Activated CD8-positive, alpha-beta memory T cell treated with anti-CD3 and anti-CD28 coated beads, Interleukin-2, amount 50 U/mL, for 1 hour (primary cell): ENCODE data around the gene SFSWAP.
"Not testable (repeated sequence)": the region's sequence is repeated elsewhere in the genome, so short reads cannot be mapped to it uniquely, and the experiment has no call there.

ENCODE experiments used
- DNase-seq: peaks from one replicate; pipeline ENCODE4 v3.0.0-alpha.2; 2020; ENCODE audit errors: extremely low read depth

Gene SFSWAP

DNA sequence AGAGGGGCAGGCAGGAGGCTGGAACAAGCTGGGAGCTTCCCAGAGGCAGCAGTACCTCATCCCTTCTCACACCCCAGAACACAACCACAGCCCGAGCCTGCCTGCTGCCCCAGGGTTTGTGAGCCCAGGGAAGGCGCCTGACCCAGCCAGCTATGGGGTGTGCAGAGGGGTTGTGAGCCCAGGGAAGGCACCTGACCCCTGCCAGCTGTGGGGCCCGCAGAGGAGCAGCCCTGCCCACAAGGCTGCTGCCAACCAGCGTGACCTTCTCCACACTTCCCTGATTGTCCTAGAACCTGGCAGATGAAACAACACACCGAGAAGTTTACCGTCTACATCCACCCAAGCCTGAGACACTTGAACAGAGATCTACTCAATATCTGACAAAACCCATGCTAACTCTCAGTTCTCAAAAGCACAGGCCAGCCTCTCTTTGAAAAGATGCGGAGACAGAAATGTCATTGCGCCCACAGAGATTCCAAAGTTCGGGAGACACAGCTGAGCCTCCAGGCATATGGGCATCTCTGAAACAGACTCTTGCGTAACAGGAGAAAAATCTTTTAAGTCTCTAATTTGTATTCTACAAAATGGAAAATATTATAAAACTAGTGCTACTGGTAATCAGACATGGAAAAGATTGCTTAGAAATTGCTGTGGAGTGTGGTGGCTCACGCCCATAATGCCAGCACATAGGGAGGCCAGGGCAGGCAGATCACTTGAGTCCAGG is 47.3 kb downstream of the SFSWAP start:
- no peak for DNase-seq

DNA sequence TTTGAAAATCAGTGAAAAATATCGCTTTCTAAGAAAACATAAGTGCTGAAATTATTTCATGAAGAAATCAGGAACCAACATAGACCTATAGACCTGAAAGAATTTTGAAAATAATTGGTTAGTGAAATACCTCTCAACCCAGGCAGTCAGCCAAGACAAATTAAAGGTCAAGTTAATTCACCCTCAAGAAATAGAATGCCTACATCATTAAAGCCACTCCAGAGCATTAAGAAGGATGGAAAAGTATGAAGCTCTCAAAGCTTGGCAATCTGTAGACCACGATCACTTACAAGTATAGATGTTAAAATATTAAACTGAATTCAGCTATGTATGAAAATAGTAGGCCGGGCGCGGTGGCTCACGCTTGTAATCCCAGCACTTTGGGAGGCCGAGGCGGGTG is 48.3 kb downstream of the SFSWAP start:
- DNase-seq = no peak

DNA sequence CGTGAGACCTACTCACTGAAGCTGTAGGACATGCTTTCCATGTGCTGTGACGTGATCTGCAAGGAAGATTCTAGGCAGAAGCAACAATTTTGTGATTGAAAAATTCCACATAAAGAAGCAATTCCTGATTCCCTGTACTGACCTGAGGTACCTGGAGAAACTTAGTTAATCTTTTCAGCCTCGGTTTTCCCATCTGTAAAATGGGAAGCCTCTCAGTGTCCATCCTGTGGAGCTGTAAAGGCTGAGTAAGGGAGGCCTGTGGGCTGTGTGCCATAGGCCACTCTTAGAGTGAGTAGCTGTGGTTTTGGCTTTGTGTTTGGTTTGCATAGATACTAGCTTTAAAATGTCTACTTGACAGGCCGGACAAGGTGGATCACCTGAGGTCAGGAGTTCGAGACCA is 50.7 kb downstream of the SFSWAP start:
- no peak for DNase-seq

DNA sequence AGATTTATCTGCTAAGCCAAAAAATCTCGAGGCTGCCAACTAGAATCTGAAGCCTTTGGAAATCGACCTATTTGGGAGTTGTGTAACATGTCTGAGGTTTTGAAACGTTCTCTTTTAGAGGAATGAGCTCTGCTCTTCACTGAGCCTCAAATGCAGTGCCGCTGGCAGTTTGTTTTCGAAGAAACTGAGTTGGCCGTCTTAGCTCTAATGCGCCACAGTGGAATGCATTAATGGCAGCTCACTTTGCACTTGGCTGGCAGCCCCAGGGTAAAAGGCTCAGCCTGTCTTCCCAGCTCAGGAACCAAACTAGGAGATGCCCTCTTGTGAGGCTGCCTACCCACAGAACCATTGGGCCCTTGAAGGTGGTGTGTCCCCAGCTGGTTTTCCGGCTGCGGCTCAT is 53.8 kb downstream of the SFSWAP start:
- DNase-seq = no peak

DNA sequence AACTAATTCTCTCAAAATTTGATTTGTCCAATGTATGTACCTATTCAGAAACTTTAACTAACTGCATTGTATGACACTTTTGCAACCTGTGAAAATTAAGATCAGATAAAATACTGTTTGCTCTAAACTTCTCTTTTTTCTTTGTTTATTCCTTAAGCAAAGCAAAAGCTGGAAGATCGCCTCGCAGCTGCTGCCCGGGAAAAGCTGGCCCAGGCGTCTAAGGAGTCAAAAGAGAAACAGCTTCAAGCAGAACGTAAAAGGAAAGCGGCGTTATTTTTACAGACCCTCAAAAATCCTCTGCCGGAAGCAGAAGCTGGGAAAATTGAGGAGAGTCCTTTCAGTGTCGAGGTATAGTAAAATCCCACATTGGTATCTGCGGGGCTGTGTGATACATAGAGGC is 55.1 kb downstream of the SFSWAP start:
- no peak for DNase-seq

DNA sequence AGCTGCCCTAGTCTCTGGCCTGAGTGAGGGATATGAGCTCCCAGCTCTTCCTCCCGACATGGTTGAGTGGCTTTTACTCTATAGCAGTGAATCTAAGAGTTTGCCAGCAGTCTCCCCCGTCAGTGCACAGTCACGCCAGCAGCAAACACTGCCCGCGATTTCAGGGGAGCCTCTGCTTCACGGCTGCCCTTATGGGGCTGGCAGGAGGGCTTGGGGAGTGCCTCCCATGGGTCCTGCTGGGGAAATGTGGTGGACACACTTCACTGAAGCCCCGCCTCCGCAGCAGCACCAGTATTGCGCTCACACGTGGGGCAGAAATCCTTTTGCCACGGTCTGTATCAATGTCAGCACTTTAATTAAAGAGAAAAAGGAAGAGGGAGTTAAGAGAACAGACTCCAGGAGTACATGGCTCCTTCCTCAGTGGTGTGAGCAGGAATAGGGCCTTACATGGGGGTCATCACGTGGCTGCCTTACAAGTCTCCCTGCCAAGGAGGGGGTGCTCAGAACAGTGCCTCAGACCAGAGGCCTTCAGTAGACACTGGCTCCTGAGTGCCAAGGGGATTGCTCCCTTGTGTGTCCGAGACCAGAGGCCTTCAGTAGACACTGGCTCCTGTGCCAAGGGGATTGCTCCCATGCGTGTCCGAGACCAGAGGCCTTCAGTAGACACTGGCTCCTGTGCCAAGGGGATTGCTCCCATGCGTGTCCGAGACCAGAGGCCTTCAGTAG is 55.7 kb downstream of the SFSWAP start:
- no peak for DNase-seq

DNA sequence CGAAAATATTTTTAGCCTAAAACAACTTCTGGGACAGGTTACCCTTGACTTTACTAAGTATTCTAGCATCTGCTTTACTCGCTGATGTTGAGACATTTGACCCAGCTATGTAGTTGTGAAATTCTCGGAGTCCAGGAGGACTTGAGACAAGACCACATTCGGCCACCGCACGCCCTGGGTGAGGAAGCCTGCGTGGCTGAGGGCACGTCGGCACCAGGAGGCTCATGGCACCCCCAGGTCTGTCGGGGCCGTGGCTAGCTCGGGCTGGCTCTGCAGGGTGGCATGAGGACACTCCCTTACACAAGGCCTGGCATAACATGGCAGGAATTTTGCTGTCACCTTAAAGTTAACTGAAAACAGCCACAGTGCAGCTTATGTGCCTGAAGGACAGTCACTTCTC is 59.2 kb downstream of the SFSWAP start:
- no peak for DNase-seq

DNA sequence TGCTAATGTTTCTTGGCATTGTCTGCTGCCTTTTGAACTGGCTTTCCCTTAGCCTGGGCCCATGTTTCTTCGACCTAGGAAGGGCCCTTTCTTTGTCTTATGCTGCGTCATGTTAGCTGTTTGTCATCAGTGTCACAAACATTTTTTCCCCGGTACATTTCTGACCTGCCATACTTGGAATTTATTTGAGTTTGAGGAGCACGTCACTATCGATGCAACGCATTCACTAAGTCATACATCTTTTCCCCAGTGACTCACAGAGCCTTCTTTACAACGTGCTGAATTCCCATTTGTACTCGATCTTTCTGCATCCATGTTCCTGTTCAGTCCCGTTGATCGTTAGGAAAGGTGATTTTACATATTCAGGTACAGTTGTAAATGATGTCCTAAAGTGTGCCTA is 61.1 kb downstream of the SFSWAP start:
- no peak for DNase-seq

DNA sequence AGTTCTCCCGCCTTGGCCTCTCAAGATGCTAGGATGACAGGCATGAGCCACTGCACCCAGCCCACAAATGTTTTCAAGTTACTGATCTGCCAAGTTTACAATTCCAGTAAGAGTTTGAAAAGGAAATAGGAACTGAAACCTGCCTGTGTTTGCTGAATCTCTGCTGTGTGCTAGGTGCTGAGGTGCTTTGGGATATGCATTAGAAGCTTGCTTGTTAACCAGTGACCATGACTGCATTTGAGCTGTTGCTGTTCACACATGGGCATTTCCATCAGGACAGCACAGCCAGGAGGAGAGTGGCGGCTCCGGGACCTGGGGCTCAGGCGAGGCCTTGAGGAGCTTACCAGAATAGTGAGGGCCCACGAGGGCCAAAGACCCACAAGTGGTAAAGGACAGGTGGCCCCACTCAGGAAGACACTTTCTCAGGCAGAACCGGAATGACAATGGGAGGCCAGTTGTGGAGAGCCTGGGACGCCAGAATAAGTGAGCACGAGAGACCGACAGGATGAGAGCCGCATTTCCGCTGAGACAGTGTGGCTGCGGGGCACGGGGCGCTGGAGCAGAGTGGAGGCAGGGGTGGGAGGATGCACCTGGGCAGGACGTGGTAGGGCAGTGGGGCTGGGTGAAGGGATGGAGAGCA is 62.8 kb downstream of the SFSWAP start:
- no peak for DNase-seq

DNA sequence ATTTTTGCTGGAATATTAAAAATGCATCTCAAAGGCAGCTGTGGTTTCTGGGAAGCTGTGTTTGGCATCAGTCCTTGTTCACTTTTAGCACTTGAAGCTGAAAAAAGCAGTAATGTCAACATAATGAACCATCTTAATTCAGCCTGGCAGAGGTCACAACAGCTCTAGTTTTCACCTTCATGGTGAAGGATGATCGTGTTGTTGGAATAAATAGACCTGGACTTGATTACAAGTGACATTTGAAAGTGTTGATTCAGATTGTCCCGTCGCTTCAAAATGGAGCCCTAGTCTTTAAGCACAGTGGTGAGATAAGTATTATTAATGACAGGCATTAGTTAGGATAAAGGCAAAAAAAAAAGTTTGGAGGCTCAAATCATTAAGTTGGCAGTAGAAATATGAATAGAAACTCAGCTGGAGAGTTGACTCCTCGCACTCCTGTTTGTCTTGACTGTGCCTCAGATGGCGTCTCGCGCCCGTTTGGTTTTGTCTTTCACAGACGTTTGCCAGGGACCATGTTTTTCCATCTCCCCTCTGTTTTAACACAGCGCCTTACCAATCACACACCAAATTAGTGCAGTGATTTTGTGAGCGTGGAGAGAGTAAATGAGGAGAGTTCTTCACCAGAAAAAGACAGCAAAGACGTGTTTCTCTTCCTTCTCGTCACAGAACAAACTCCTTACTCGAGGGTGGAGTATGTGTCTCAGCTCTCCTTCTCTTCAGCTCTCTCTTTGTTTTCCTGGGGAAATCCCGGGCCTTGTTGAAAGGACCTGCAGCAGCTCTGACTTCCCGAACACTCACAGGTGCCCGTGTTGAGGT is 63.9 kb downstream of the SFSWAP start:
- DNase-seq = no peak

DNA sequence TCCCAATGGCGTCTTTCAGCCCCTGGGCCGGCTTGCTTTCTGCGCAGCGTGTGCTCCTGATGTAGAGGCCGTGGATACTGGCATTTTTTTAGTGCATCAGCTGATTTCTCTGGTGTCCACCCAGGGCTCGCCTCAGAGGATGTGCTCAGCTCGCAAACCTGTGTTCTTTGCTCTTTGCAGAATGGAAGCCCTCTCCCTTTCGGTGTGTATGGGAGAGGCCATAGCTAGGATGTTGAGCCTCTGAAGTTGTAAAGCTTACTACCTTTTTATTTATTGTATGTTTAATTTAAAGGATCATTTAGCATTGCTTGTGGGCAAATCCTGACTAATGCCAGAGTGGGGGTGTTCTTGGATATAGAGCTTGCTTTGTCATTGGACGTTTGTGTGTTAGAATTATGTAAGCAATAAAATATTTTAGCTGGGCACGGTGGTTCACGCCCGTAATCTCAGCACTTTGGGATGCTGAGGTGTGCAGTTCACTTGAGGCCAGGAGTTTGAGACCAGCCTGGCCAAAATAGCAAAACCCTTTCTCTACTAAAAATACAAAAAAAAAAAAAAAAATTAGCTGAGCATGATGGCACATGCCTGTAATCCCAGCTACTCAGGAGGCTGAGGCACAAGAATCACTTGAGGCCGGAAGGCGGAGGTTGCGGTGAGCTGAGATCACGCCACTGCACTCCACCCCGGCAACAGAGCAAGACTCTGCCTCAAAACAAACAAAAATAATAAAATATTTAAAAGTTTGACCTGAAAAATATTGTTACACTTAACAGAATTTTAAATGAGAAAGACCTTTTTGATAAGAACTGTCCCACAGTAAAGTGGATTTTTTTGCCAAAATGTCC is 64.7 kb downstream of the SFSWAP start:
- no peak for DNase-seq

DNA sequence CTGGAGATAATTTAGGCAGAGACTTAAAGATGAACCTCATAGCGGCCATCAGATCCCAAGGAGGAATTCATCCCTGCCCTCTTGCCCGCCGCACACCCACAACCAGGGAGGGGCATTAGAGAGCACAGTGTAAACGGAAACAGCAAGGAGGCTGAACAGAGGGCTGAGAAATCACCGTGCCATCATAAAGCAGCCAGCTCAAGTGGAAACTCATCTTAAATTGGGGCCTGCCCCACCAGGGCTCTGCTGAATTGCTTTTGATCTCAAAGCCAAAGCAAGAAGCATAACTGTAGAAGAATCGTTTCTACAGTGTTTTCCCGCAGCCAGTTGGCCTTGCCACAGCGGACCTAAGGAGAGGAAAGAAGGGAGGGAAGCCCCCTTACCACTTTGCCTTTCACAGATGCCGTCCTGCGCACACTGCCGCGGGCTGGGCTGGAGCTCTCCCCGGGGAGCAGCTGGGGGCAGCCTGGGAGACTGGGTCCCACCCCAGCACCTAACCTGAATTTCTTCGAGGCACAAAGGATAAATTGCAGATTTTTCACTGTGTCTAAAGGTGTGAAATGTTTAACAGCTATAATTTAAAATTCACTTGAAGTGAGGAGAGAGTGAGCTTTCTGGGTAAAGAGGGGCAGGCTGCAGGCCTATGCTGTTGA is 65.5 kb downstream of the SFSWAP start:
- DNase-seq = no peak

DNA sequence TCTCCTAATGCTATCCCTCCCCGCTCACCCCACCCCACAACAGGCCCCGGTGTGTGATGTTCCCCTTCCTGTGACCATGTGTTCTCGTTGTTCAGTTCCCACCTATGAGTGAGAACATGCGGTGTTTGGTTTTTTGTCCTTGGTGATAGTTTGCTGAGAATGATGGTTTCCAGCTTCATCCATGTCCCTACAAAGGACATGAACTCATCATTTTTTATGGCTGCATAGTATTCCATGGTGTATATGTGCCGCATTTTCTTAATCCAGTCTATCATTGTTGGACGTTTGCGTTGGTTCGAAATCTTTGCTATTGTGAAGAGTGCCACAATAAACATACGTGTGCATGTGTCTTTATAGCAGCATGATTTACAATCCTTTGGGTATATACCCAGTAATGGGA is 66.4 kb downstream of the SFSWAP start:
- DNase-seq = not testable (repeated sequence)

DNA sequence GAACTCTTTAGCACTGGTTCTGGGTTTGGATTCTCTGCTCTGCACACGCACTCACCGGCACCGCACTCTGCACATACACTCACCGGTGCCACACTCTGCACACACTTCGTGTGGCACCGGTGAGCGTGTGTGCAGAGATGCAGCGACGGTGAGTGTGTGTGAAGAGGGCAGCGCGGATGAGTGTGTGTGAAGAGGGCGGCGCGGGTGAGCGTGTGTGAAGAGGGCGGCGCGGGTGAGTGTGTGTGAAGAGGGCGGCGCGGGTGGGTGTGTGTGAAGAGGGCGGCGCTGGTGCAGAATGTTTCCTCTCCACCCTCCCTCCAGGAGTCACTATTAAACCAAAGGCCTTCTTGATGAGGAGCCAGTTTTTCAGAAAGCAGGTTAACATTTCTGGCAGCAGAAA is 68.1 kb downstream of the SFSWAP start:
- DNase-seq = no peak

DNA sequence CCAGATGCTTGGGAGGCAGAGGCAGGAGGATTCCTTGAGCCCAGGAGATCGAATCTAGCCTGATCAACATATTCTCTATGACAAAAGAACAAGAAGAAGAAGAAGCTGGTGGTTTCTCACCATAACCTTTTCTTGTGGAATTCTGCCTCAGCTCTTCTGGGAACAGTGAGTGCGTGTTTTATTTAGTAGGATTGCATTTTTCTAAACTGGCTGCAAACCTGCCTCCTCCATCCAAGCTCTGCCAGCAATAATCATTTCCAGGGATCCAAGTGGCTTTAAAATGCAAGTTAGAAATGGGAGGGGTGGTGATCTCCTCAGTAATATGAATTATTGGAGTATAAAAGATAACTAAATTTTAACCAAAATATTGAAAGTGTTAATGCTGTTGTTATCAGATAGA is 71.2 kb downstream of the SFSWAP start:
- DNase-seq = no peak

DNA sequence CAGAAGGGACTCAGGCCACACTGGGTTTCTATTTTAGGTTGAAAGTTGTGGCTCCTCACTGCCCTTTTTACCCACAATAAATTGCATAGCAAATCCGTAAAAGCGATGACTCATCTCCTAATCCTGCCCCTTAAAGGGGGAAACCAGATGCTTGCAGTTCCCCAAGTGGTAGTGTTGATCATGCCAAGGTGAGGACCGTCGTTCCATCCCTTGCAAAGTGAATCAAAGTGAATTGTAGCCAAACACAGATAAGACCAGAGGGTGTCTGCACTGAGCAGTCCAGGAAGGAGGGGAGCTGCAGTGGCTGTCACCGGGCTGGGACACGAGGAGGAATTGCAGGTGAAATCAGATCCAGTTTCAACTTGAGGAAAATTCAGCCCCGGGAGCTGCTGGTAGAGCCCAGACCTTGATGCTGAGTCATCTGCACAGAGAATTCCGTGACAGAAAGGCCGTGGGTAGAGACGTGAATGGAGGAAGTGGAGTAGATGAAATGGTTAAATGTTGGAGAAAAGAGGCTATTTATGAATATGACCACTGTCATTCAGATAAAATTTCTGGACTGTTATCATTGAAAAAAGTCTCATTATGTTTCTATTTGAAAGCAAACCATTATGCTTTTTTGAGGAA is 73.1 kb downstream of the SFSWAP start:
- no peak for DNase-seq

DNA sequence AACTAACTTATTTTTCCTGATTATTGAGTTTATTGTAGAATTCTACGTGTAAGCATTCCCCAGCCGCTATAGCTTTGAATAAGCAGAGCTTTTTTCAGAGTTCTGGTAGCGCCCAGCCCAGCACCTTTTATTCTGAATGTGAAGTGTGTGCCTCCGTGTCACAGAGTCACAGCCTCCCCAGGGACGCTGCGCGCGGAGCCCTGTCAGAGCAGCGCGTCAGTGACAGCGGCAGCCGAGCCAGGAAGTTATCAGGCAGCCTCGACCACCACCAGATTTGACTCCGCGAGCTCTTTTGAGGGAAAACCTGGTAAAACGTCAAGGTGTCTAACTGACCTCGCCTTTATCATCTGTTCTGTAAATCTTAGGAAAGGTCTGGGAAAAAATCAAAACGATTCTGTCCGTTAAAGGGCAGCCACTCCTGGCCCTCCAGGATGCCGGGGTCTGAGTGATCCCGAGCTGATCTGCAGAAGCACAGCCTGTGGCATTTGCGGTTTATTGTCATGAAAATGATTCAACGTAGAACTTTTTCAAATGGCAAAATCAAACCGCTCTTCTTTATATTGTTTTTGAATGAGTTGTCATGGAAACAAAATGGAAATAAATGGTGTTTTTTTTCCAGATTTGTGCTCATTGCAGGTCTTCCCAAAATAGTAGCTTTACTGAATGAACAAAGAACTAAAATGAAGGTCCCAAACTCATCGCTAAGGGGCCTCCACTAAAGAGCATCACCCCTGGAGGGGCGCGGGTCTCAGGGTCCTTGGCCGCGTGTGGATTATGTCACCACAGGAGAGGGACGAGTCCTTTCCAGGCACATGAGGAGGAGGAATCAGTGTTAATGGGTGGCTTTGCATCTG is 74.2 kb downstream of the SFSWAP start:
- no peak for DNase-seq

DNA sequence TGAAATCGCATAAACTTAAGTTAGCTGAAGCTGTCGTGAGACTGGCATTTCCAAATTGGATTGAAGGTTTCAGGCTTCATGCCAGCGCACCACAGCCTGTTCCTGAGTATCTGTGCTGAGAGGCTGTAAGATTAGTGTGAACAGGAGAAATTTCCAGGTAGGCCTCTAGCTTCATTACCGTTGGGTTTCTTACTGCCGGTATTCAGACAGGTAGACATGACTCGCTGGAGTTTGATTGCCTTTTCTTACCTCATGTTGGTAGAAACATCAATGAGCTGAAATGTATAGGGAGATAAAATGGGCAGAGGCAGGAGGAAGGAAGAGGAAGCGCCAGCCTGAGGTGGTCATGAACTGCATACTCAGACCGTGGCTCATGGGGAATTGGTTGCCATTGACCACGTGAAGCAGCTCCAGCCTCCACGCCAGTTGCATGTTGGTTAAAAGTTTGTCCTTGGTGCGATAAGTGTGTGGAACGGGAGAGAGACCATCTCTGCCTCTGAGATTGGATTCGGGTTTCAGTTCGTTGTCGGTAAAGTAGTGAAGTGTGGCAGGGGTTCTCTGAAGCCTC is 75.0 kb downstream of the SFSWAP start:
- DNase-seq = no peak

DNA sequence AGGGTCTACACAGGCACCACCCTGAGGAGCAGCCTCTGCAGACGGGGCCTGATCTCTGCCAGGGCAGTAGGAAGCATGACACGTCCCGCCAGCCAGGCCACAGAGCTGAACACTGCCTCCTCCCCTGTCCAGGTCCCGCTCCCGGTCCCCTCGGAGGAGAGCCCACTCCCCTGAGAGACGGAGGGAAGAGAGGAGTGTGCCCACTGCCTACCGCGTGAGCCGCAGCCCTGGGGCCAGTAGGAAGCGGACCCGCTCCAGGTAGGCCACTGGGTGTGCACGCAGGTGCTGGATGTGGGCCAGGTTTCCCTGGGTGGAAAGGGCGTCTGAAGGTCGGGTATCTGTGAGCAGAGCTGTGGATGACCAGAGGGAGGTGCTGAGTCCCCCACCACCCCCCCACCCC is 75.4 kb downstream of the SFSWAP start:
- DNase-seq = no peak
